HG03558 (cell line): Measurements from ENCODE around the gene ZNF524.

Experiments used
- ATAC-seq: cut with Tn5 transposase; IDR thresholded peaks from one replicate; pipeline ENCODE4 v1.9.1; 2021; ENCODE audit warnings: moderate number of reproducible peaks; ENCODE audit not compliant: unreplicated experiment; ENCODE audit errors: extremely low read depth

Gene ZNF524

GRCh38 chr19:55616395-55616875, 16.3 kb downstream of the ZNF524 start:
- ATAC-seq = no peak

- no peak for ATAC-seq
Measured at GRCh38 chr19:55617426-55617825, 17.3 kb downstream of the ZNF524 start.

GRCh38 chr19:55618426-55618825, 18.3 kb downstream of the ZNF524 start:
- ATAC-seq = no peak

- ATAC-seq = no peak
Measured at GRCh38 chr19:55619286-55619685, 19.2 kb downstream of the ZNF524 start.

GRCh38 chr19:55620410-55621204, 20.5 kb downstream of the ZNF524 start:
- no peak for ATAC-seq

GRCh38 chr19:55621205-55621672, 21.2 kb downstream of the ZNF524 start:
- ATAC-seq = no peak

GRCh38 chr19:55621673-55622231, 21.7 kb downstream of the ZNF524 start:
- no peak for ATAC-seq

GRCh38 chr19:55622242-55622969, 22.3 kb downstream of the ZNF524 start:
- ATAC-seq = no peak

- no peak for ATAC-seq
Measured at GRCh38 chr19:55623130-55623529, 23.0 kb downstream of the ZNF524 start.

- no peak for ATAC-seq
Measured at GRCh38 chr19:55623561-55623960, 23.5 kb downstream of the ZNF524 start.

- no peak for ATAC-seq
Measured at GRCh38 chr19:55624109-55625003, 24.3 kb downstream of the ZNF524 start, which contains the start of gene ZNF784. Gene ZNF784, minus strand, starts transcription at chr19:55624566. Its CDS starts 5 bp downstream, at chr19:55624561.

GRCh38 chr19:55625004-55625326, 24.9 kb downstream of the ZNF524 start:
- no peak for ATAC-seq

- ATAC-seq = no peak
Measured at GRCh38 chr19:55626350-55626749, 26.3 kb downstream of the ZNF524 start.

GRCh38 chr19:55632463-55632834, 32.4 kb downstream of the ZNF524 start:
- no peak for ATAC-seq

GRCh38 chr19:55633861-55634260, 33.8 kb downstream of the ZNF524 start:
- no peak for ATAC-seq

- no peak for ATAC-seq
Measured at GRCh38 chr19:55635334-55635717, 35.2 kb downstream of the ZNF524 start.

- no peak for ATAC-seq
Measured at GRCh38 chr19:55635856-55636440, 35.9 kb downstream of the ZNF524 start.

GRCh38 chr19:55636723-55637122, 36.6 kb downstream of the ZNF524 start:
- no peak for ATAC-seq

GRCh38 chr19:55637534-55637933, 37.4 kb downstream of the ZNF524 start:
- ATAC-seq = no peak

GRCh38 chr19:55638864-55639359, 38.8 kb downstream of the ZNF524 start:
- ATAC-seq = no peak
